Measurements from ENCODE around the gene ADIPOR2. TPM values are rescaled to one million over a fixed set of nuclear protein-coding genes. Genes with fewer than 3 reads are reported as not detected.

ADIPOR2 gene
- total and polyA plus RNA-seq, 2 of the 4 experiments (the other 2 are of a cell fraction) = 20.0 to 24.9 TPM

GRCh38 chr12:1819571-1819970 is 128.7 kb downstream of the ADIPOR2 start:
- no peak overlapping the region for H2BK5ac ChIP-seq (ENCODE audit: low read depth, low read length, poor library complexity, severe bottlenecking)
- H3K36me3 ChIP-seq (ENCODE audit: control insufficient read depth, insufficient read depth, low read length) = no peaks in the 10 kb centered on the region
- no peak overlapping the region for H2AK5ac ChIP-seq (ENCODE audit: low read depth, low read length)
- H4K5ac ChIP-seq (ENCODE audit: low read depth, low read length) = no peak overlapping the region
- no peak overlapping the region for H3K56ac ChIP-seq (ENCODE audit: extremely low read depth, insufficient read depth, low read length)
- whole genome bisulfite sequencing, 2 experiments (ENCODE audit: extremely low coverage in 2 of 2, insufficient read length in 1 of 2) = 42% methylated on average over 3 of the region's 6 CpGs; no CpG with 5 or more reads in 1 of the 2 experiments
- DNase-seq (no peak), ATAC-seq (ENCODE audit: low read depth) (no peak)
- H2BK20ac ChIP-seq (ENCODE audit: low read depth, low read length) = no peak overlapping the region
- H2BK15ac ChIP-seq (ENCODE audit: low read depth, low read length) = no peak overlapping the region
- dilution Hi-C loops (cut with HindIII; ENCODE audit: low sequenced_read_pairs, unreplicated experiment) (no loop called here), intact Hi-C loops (cut with micrococcal nuclease) (no loop called here), in situ Hi-C loops (cut with MboI; ENCODE audit: low sequenced_read_pairs) (loop anchor here (25.0 kb wide), 1 partner anchor 468 kb away; no protein-coding TSS in a partner anchor)
- BruUV-seq (replicated peaks) = no TSS peak
- no peak overlapping the region for H4K8ac ChIP-seq (ENCODE audit: low read depth in 2 of 2, low read length in 2 of 2)
- H3K79me1 ChIP-seq (ENCODE audit: low read depth in 1 of 2, low read length in 2 of 2) = no peaks in the 10 kb centered on the region
- no peak overlapping the region for H2BK120ac ChIP-seq (ENCODE audit: low read depth, low read length)
- H3K9me1 ChIP-seq (ENCODE audit: insufficient read depth, low read length) = no peaks in the 10 kb centered on the region; the same call in 1 of the 2 replicates
- no peak for TF ChIP-seq MAFK (IDR thresholded peaks at IDR 0.05; ENCODE audit: low read depth, low read length)
- TF ChIP-seq SMC3 (IDR thresholded peaks at IDR 0.05; ENCODE audit: low read depth, low read length) = no peak
- TF ChIP-seq RCOR1 (IDR thresholded peaks at IDR 0.05; ENCODE audit: insufficient replicate concordance, low read length) = no peak
- no peak for TF ChIP-seq CEBPB (IDR thresholded peaks at IDR 0.05; ENCODE audit: low read depth, low read length)
- no peak for TF ChIP-seq CTCF (conservative IDR thresholded peaks at IDR 0.05; ENCODE audit: low read depth, low read length)
- TF ChIP-seq, protein P1, sequence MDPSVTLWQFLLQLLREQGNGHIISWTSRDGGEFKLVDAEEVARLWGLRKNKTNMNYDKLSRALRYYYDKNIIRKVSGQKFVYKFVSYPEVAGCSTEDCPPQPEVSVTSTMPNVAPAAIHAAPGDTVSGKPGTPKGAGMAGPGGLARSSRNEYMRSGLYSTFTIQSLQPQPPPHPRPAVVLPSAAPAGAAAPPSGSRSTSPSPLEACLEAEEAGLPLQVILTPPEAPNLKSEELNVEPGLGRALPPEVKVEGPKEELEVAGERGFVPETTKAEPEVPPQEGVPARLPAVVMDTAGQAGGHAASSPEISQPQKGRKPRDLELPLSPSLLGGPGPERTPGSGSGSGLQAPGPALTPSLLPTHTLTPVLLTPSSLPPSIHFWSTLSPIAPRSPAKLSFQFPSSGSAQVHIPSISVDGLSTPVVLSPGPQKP (IDR thresholded peaks at IDR 0.05; ENCODE audit: borderline replicate concordance, low read depth, low read length) = no peak
- TF ChIP-seq RFX5 (IDR thresholded peaks at IDR 0.05; ENCODE audit: low read depth, low read length) = no peak
- TF ChIP-seq RAD21 (IDR thresholded peaks at IDR 0.05; ENCODE audit: low read length) = no peak
- no peak for TF ChIP-seq NFE2L2 (IDR thresholded peaks at IDR 0.05; ENCODE audit: low read depth, low read length)
- TF ChIP-seq, protein P2, sequence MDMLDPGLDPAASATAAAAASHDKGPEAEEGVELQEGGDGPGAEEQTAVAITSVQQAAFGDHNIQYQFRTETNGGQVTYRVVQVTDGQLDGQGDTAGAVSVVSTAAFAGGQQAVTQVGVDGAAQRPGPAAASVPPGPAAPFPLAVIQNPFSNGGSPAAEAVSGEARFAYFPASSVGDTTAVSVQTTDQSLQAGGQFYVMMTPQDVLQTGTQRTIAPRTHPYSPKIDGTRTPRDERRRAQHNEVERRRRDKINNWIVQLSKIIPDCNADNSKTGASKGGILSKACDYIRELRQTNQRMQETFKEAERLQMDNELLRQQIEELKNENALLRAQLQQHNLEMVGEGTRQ (IDR thresholded peaks at IDR 0.05; ENCODE audit: low read depth, low read length) = no peak
- no peak for TF ChIP-seq MAZ (IDR thresholded peaks at IDR 0.05; ENCODE audit: borderline replicate concordance, low read depth, low read length)
- TF ChIP-seq CHD1 (IDR thresholded peaks at IDR 0.05; ENCODE audit: low read depth, low read length) = no peak
- TF ChIP-seq MXI1 (IDR thresholded peaks at IDR 0.05; ENCODE audit: borderline replicate concordance, low read depth, low read length) = no peak
- TF ChIP-seq POLR2A (IDR thresholded peaks at IDR 0.05; ENCODE audit: low read depth, low read length) = no peak
- no peak for TF ChIP-seq BHLHE40 (IDR thresholded peaks at IDR 0.05; ENCODE audit: low read depth, low read length)
- TF ChIP-seq FOS (IDR thresholded peaks at IDR 0.05; ENCODE audit: low read depth, low read length) = no peak
- ChIA-PET CTCF (no interaction called here), POLR2A (ENCODE audit: unreplicated experiment) (no interaction called here)
- H4K91ac ChIP-seq (ENCODE audit: insufficient read depth, low read depth, low read length) = no peak overlapping the region
- H3K9ac ChIP-seq (ENCODE audit: low read depth, low read length) = no peak overlapping the region
- H4K20me1 ChIP-seq (ENCODE audit: insufficient read depth, low read length) = no peaks in the 10 kb centered on the region
- H3K9me3 ChIP-seq (ENCODE audit: control insufficient read depth, insufficient read depth, low read length) = no peaks in the 10 kb centered on the region
- H2AK9ac ChIP-seq (replicated peaks; ENCODE audit: low read depth, low read length, poor library complexity) = no peak overlapping the region
- peaks cover 77% of the 10 kb centered on the region for H3K27me3 ChIP-seq (ENCODE audit: control insufficient read depth, insufficient read depth, low read length)
- H3K18ac ChIP-seq (ENCODE audit: low read depth, low read length) = no peak overlapping the region
- no peaks in the 10 kb centered on the region for H3K4me1 ChIP-seq (ENCODE audit: control insufficient read depth, insufficient read depth, low read length)
- no peak overlapping the region for H3K27ac ChIP-seq (ENCODE audit: insufficient read depth, low read length)
- no peak overlapping the region for H2AFZ ChIP-seq (replicated peaks; ENCODE audit: low read length, poor library complexity)
- H3K4ac ChIP-seq (ENCODE audit: low read depth, low read length) = no peak overlapping the region
- H3K14ac ChIP-seq (replicated peaks; ENCODE audit: low read depth, low read length) = no peak overlapping the region
- H3K4me2 ChIP-seq (ENCODE audit: low read depth, low read length) = no peak overlapping the region
- H3K4me3 ChIP-seq (ENCODE audit: insufficient read depth, low read depth, low read length) = no peak overlapping the region
- no peak overlapping the region for H3K23ac ChIP-seq (ENCODE audit: low read depth, low read length)
